GM18499 (cell line): Measurements from ENCODE around the gene RAB3B.
A peak's percentile ranks its signal among the peaks of the same experiment; 100 is the strongest.
"Not testable (repeated sequence)": the region's sequence is repeated elsewhere in the genome, so short reads cannot be mapped to it uniquely, and the experiment has no call there.

Experiments used
- ATAC-seq: cut with Tn5 transposase; IDR thresholded peaks from one replicate; pipeline ENCODE4 v1.9.1; 2021; ENCODE audit warnings: moderate number of reproducible peaks; ENCODE audit not compliant: insufficient read depth, unreplicated experiment

The RAB3B gene

GRCh38 chr1:51924455-51924854 is 66.0 kb downstream of the RAB3B start:
- no peak for ATAC-seq

GRCh38 chr1:51922040-51922439 is 68.5 kb downstream of the RAB3B start:
- no peak for ATAC-seq

- ATAC-seq: no peak
Measured at GRCh38 chr1:51920130-51920529, 70.4 kb downstream of the RAB3B start.

- ATAC-seq: no peak
Measured at GRCh38 chr1:51919684-51920083, 70.8 kb downstream of the RAB3B start.

- no peak for ATAC-seq
Measured at GRCh38 chr1:51916587-51917405, 73.7 kb downstream of the RAB3B start.

- no peak for ATAC-seq
Measured at GRCh38 chr1:51915951-51916350, 74.5 kb downstream of the RAB3B start.

GRCh38 chr1:51912881-51913280 is 77.6 kb downstream of the RAB3B start:
- no peak for ATAC-seq

GRCh38 chr1:51910221-51911000 is 80.1 kb downstream of the RAB3B start:
- ATAC-seq: no peak

GRCh38 chr1:51908499-51908898 is 82.0 kb downstream of the RAB3B start:
- ATAC-seq: no peak

- ATAC-seq: no peak
Measured at GRCh38 chr1:51907079-51907702, 83.3 kb downstream of the RAB3B start.

GRCh38 chr1:51906306-51907078 is 84.0 kb downstream of the RAB3B start:
- no peak for ATAC-seq

- ATAC-seq: no peak
Measured at GRCh38 chr1:51902456-51902855, 88.0 kb downstream of the RAB3B start.

GRCh38 chr1:51901151-51901550 is 89.3 kb downstream of the RAB3B start:
- ATAC-seq: no peak

- ATAC-seq: no peak
Measured at GRCh38 chr1:51899022-51899421, 91.5 kb downstream of the RAB3B start.

- no peak for ATAC-seq
Measured at GRCh38 chr1:51898090-51898734, 92.3 kb downstream of the RAB3B start.

- ATAC-seq: no peak
Measured at GRCh38 chr1:51897699-51898031, 92.8 kb downstream of the RAB3B start.

- not testable (repeated sequence) for ATAC-seq
Measured at GRCh38 chr1:51894748-51895147, 95.8 kb downstream of the RAB3B start.

GRCh38 chr1:51878616-51879336 is 111.7 kb downstream of the RAB3B start, which contains the start of gene NRDC:
Gene NRDC (minus strand): TSS chr1:51878727. CDS start chr1:51878615, 112 bp downstream.
- ATAC-seq: peak; percentile 88

- ATAC-seq: no peak
Measured at GRCh38 chr1:51878308-51878615, 112.2 kb downstream of the RAB3B start.
